SK-N-MC (cell line): ENCODE data around the gene ATRN.

ENCODE experiments used
- DNase-seq: peaks from one replicate; pipeline ENCODE4 v3.0.0-alpha.2; 2011; ENCODE audit warnings: low read depth, low spot score
- H3K27ac ChIP-seq: fragments of 200-600 bp; sonication (generic); 2 replicates; pipeline ENCODE4 v1.5.1; 2016; ENCODE audit warnings: mixed run types
- H3K36me3 ChIP-seq: fragments of 200-600 bp; sonication (generic); 2 replicates; pipeline ENCODE4 v1.6.1; 2017; ENCODE audit warnings: antibody characterized with exemption, low read length, mixed read lengths; ENCODE audit not compliant: insufficient read depth
- H3K4me3 ChIP-seq: fragments of 200-600 bp; sonication (generic); 2 replicates; pipeline ENCODE4 v1.5.1; 2016
- H3K9ac ChIP-seq: fragments of 200-600 bp; sonication (generic); 2 replicates; pipeline ENCODE4 v1.8.0; 2017; ENCODE audit warnings: mixed run types, mixed read lengths; ENCODE audit not compliant: insufficient read length
- H3K9me3 ChIP-seq: fragments of 200-600 bp; sonication (generic); 2 replicates; pipeline ENCODE4 v1.6.1; 2017; ENCODE audit warnings: low read depth, mild to moderate bottlenecking, antibody characterized with exemption, low read length, moderate library complexity, mixed read lengths
- EZH2 ChIP-seq: fragments of 200-600 bp; sonication (generic); IDR thresholded peaks from one replicate; pipeline ENCODE4 v1.6.1; 2017; ENCODE audit warnings: antibody characterized with exemption
- FOXP2 ChIP-seq: optimal IDR thresholded peaks from 2 replicates; pipeline ENCODE3; 2011; ENCODE audit warnings: mild to moderate bottlenecking, moderate library complexity; ENCODE audit not compliant: insufficient read depth; ENCODE audit errors: extremely low read length, control extremely low read depth
- POLR2AphosphoS5 ChIP-seq: IDR thresholded peaks from 2 replicates; pipeline ENCODE4 v1.6.1; 2012; ENCODE audit warnings: mild to moderate bottlenecking, low read depth, low read length, borderline replicate concordance

The ATRN gene

DNA sequence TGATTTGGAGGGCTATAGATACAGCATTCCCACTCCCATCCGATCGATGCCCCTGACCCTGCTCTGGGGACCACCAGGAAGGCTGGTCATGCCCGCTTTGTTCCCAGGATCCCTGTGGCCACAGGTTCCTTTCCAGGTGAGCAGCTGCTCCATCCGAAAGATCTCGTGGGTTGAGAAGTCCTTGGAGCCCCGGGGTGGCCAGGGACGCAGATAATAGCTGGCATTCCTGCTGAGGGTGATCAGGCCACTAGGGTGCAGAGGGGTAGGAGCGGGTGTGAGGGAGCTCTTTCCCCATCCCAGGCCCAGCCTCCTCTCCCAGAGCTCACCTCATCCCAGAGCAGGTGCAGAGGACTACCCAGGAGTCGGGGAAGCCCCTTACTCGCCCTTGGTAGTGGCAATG lies 203.6 kb downstream of the ATRN start:
- H3K27ac ChIP-seq, result no peak overlapping the region
- DNase-seq, result no peak
- no peaks in the 10 kb centered on the region for H3K36me3 ChIP-seq
- H3K9ac ChIP-seq, result no peak overlapping the region
- H3K4me3 ChIP-seq, result no peak overlapping the region
- no peak for TF ChIP-seq FOXP2
- no peak for TF ChIP-seq EZH2
- TF ChIP-seq POLR2AphosphoS5, result no peak
- no peaks in the 10 kb centered on the region for H3K9me3 ChIP-seq

DNA sequence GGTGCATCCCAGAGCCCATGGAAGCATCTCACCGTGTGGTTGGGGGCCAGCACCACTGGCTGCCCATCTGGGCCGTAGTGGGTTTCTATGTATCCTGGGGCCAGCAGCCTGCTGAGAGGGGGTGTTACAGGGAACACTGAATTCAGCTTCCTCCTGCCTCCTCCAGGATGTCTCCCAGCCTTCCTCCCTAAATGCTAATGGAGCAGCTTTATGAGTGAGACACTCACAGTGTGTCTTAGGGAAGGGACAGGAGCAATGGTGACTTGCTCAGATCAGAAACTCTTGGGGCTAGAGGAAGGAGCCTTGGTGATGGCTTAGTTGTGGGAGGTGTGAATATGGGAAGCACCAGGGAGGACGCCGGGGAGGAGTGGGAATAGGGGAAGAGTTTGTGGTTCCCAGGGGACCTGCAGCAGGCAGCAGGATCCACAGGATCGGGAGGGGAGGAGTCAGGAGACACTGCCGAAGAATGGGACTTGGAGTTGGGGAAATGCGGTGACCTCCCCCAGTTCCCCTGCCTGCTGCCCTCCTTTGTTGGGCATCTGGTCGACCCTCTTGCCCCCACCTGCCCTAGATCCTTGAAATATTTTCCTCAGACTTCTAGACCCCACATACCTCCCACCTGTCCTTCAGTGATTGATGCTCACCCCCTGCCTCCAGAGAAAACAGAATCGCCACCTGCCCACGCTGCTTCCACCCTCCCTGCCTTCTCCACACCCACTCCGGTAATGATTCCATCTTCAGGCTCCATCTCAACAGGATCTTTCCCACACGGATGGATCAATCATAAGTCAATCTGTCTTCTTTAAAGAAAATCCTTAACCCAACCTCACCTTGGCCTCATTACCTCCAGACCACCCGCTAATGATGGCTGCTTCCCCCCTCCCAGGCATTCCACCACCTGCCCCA lies 204.4 kb downstream of the ATRN start:
- H3K4me3 ChIP-seq, result no peak overlapping the region
- H3K27ac ChIP-seq, result no peak overlapping the region
- H3K9ac ChIP-seq, result no peak overlapping the region
- no peaks in the 10 kb centered on the region for H3K9me3 ChIP-seq
- TF ChIP-seq FOXP2 (no peak), EZH2 (no peak), POLR2AphosphoS5 (no peak)
- no peak for DNase-seq
- no peaks in the 10 kb centered on the region for H3K36me3 ChIP-seq

DNA sequence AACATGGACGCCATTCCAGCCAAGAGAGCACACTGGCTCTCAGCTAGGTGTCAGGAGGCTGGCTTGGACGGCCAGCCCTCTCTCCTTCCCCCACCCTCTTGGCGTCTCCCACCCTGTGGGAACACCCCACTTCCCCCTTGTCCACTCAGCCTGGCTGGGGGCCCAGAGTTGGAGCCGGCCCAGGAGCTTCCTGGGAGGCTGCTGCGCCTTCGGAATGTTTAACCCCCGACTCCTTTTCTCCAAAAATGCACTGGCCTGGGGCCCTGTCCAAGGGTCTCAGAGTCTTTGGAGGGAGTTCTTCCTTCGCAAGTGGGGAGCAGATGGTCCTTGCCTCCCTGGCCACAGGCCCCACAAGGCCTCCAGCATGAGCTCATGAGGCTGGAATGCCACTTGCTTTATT lies 206.9 kb downstream of the ATRN start:
- DNase-seq, result no peak
- H3K36me3 ChIP-seq, result no peaks in the 10 kb centered on the region
- TF ChIP-seq POLR2AphosphoS5 (no peak), EZH2 (no peak)
- H3K9ac ChIP-seq, result no peak overlapping the region
- no peak overlapping the region for H3K27ac ChIP-seq
- H3K9me3 ChIP-seq, result no peaks in the 10 kb centered on the region
- H3K4me3 ChIP-seq, result no peak overlapping the region

DNA sequence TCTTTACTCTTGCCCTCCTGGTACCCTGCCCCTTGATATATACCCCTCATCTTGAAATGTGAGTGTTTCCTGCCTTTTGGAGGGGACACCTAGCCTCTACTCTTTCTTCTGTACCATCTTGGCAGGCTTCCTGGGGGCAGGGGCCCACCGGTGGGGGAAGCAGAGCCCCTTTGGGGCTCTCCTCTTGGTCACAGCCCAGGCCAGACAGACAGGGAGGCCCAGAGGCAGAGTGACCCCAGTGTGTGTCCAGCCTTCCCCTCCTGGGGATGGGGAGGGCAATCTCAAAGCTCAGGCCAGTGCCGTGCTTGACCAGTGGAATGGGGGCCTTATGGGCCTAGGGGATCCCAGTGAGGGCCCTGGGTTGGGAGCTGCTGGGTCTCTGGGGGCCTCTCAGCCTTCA lies 207.4 kb downstream of the ATRN start:
- H3K9ac ChIP-seq, result no peak overlapping the region
- TF ChIP-seq FOXP2 (no peak), EZH2 (no peak), POLR2AphosphoS5 (no peak)
- H3K27ac ChIP-seq, result no peak overlapping the region
- H3K36me3 ChIP-seq, result no peaks in the 10 kb centered on the region
- no peak overlapping the region for H3K4me3 ChIP-seq
- H3K9me3 ChIP-seq, result no peaks in the 10 kb centered on the region
- DNase-seq, result no peak

DNA sequence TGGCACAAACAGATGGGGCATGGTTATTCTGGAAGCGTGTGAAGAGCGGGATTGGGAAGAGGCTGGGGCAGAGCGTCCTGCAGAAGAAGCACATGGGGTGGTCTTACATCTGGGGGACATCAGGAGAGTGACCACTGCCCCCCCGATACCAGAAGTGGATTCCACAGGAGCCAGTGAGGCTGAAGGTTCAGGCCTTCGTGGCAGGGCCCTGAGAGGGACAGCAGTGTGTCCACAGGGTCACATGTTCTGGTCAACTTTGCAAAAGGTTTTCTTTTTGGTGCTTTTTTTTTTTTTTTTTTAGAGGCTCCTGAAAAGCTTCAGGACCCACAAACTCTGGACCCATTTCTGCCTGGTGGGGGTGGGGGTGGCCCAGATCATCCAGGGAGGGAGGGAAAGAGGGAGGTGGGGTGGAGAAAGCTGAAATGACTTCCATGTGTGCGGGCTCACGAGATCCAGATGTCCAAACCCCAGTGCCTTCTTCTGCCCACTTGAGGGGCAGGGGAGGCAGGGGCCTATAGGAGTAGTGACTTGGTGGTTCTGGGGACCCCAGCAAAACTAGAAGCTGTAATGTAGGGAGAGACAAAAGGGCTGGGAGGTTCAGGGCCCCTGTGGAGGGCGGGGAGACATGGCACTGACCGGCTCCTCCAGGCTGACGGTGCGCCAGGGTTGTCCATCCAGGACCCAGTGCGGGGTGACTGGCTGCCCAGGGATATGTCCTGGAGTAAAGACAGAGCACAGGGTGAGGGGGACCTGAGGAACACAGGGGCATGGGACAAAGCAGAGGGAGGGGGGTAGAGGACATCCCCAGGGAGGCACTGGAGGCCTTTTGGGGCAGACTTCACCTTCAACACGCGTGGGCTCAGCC lies 208.3 kb downstream of the ATRN start:
- Histone ChIP-seq H3K4me3 (no peak overlapping the region), H3K27ac (no peak overlapping the region), H3K9ac (no peak overlapping the region), H3K9me3 (no peaks in the 10 kb centered on the region), H3K36me3 (no peaks in the 10 kb centered on the region)
- TF ChIP-seq EZH2 (no peak), FOXP2 (no peak), POLR2AphosphoS5 (no peak)
- DNase-seq, result no peak

DNA sequence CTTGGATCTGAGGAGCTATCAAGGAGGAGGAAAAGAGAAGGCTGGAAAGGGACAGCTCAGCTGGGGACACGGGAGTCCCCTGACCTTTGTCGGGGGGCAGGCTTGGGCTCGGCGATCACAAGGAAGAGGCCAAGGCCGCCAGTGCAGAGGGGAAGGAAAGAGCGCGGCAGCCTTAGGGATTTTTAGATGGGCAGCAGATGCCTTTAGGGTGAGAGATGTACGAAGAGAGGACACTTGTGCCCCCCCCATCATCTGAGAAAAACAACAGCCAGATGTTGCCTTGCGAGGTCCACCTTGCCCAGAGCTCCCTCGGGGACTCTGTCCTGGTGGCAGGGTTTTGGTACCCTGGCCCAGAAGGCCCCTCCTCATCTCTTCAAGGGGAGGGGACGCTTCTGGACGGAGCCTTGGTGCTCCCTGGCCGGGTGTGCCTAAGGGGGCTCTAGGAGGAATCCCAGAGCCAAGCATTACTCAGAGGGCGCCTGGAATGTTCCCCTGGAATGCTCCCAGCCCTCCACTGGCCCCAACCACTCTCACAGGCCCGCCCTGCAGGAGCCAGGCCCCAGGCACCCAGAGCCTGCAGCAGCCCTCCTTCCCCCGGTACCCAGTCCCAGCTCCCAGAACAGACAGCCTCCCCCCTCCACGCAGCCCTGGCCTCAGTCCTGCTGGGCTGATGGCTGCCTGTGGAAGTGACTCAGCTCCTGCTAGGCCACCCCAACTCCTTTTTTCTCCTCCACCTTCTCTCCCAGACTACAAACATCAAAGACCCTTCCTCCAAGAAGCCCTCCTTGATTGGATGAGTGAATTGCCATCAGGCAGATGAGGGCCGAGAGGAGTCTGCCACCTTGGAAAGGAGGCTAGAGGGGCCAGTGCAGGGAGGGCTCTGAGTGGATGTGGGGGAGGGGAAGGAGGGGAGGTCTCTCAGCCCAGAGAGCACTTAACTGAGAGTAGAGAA lies 209.2 kb downstream of the ATRN start:
- Histone ChIP-seq H3K9ac (no peak overlapping the region), H3K4me3 (no peak overlapping the region), H3K27ac (no peak overlapping the region), H3K36me3 (no peaks in the 10 kb centered on the region), H3K9me3 (no peaks in the 10 kb centered on the region)
- DNase-seq, result no peak
- no peak for TF ChIP-seq FOXP2
- no peak for TF ChIP-seq POLR2AphosphoS5
- no peak for TF ChIP-seq EZH2

DNA sequence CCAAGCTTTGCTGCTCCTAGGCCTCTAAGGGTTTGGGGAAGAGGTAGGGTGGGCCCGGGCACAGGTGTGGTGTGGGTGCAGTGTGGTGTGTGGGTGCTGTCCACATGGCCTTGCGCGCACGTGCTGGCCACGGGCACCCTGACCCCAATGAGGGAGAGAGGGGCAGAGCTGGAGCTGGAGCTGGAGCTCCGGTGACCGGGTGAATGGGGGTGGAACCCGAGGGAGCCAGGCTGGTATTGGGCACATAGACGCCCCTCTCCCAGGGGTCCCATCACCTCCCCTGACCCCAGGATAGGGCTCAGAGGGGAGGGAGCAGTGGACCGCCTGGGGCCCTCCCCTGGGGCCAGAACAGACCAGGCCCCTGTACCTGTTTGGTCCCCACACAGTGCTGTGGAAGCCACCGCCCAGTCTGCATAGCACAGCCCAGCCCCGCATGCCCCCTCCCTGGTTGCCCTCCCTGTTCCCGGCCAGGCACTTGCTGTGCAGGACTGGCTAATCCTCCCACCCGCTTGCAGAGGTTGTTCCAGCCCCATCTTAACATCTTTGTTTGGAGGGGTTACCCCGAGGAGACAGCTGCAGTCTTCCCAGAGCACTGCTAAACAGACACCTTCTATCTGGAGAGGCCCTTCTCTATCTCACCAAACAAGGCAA lies 210.0 kb downstream of the ATRN start:
- no peak for DNase-seq
- H3K9ac ChIP-seq, result no peak overlapping the region
- no peak overlapping the region for H3K27ac ChIP-seq
- H3K4me3 ChIP-seq, result no peak overlapping the region
- H3K9me3 ChIP-seq, result no peaks in the 10 kb centered on the region
- TF ChIP-seq POLR2AphosphoS5, result no peak
- H3K36me3 ChIP-seq, result no peaks in the 10 kb centered on the region
